GM18526 (cell line): ENCODE measurements around the gene ARHGDIA.

Source experiments
- POLR2A ChIP-seq: IDR thresholded peaks from 3 replicates; pipeline ENCODE4 v1.6.1; 2011; ENCODE audit not compliant: insufficient read length; ENCODE audit errors: extremely low read depth

The ARHGDIA gene

DNA sequence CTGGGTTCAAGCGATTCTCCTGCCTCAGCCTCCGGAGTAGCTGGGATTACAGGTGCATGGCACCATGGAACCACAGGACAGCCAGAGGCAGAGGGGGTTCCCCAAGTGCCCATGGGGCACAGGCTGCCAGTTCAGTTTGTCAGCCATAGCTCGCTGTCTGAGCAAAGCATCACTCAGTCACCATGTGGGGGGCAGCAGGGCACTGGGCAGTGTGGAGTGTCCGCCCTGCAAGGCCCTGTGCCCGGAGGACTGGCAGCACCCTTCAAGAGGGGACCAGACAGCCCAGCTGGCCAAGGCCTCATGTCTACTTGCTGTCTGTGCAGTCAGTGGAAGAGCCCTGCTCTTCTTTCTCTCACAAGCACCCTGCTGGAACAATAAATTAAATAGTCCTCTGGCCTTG lies 13.8 kb upstream of the ARHGDIA start:
- no peak for TF ChIP-seq POLR2A

DNA sequence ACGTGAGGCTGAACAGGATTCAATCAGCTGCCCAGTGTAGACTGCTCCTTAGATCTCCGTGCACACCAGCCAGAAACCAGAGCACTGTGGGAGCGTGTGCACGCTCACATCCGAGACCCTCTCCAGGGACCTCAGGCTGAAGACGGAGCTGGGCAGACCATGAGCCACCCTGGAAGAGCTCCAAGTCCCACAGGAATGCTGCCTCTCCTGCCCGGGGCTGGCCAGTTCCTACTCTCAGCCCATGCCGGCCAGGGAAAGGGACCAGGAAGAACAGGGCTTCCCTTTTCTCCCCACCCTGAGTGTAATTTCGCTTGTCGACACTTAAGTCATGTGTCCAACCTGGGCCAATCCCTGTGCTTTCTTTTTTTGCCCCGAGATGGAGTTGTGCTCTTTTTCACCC lies 13.4 kb upstream of the ARHGDIA start:
- no peak for TF ChIP-seq POLR2A

DNA sequence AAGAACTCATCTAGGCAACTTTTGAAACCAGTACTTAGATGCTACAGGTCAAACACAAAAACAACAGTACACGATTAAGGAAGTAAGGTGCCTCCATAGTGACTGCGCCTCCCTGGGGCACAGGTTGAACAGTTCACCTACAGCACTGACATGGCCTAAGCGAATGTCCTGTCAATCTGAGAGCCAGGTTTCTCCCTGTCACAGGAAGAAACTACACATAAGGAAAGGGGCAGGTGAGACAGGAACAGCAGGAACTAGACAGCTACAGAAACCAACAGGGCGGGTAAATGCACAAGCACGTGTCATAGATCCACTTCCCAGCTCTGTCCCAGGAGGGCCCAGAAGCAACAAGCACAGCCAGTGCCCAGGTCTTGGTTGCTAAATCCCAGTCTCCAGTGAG lies 8.0 kb upstream of the ARHGDIA start:
- TF ChIP-seq POLR2A, result no peak

DNA sequence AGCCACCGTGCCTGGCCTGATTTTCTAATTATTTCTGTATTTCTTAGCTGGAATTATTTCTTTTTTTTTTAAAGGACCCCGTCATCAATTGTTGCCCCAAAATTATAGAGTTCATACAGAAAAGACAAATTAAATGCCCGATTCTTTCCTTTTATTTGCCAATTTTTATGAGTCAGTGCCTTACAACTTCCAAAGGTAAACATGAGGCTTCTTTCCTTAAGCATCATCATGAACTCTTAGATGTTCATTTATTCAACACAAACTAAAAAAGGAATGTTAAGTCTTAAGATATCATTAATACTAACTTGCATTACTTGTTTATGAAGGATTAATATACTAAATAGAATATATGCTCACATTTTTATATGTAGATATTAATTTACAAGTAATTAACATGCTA lies 7.2 kb upstream of the ARHGDIA start:
- TF ChIP-seq POLR2A, result no peak

DNA sequence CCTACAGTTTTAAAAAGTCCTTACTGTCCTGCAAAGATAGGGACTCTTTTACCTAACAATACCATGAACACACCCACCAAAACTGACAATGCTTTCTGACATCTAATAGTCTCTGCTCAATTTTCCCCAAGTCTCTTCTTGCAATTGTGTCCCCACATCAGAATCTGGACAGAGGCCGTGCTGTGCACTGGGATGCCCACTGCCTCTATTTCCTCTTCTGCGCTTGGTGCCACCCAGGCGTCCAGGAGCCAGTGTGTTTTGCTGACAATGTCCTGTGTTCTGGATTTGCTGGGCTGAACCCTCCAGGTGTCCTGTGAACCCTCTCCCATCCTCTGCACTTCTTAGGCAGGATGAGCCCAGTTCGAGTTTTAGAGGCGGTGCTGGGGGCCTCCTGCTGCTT lies 6.4 kb upstream of the ARHGDIA start:
- no peak for TF ChIP-seq POLR2A

DNA sequence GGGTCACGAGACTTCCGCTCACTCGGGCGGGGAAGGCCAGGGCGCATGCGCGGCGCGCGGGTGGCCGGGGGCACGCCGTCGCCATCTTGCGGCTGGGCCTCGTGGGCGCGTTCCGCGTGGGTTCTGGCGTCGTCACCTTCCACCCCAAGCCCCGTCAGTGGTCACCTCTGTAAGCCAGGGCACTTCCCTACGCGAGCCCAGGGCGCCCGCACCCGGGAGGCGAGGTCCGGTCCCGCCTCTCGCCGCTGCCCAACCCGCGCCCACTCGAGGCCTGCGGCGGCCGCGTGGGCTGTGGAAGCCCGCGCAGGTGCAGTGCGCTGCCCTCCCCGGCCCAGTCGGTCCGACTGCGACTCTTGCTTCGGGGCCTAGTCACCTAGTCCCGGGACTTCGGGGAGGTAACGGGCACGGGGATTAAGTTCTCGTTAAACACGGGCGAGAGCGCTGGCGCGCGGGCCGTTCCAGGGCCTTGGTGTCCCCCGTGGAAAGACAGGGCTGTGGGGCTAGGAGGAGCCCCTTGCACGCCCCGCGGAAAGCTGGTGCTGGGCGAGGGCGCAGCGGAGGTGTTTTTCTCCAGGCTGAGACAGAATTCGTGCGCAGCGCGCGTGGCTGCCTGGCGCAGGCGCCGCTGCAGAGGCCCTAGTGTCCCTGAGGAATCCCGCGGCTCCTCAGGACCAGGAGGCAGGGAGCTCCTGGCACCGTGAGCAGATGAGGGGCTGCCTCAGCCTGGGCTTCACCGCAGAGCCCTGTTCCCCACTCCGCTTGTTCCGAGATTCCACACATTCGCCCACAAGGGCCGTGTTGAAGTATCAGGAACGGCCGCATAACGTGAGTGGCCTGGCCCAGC lies 472 bp upstream of the ARHGDIA start:
- TF ChIP-seq POLR2A, result peak; percentile 84

DNA sequence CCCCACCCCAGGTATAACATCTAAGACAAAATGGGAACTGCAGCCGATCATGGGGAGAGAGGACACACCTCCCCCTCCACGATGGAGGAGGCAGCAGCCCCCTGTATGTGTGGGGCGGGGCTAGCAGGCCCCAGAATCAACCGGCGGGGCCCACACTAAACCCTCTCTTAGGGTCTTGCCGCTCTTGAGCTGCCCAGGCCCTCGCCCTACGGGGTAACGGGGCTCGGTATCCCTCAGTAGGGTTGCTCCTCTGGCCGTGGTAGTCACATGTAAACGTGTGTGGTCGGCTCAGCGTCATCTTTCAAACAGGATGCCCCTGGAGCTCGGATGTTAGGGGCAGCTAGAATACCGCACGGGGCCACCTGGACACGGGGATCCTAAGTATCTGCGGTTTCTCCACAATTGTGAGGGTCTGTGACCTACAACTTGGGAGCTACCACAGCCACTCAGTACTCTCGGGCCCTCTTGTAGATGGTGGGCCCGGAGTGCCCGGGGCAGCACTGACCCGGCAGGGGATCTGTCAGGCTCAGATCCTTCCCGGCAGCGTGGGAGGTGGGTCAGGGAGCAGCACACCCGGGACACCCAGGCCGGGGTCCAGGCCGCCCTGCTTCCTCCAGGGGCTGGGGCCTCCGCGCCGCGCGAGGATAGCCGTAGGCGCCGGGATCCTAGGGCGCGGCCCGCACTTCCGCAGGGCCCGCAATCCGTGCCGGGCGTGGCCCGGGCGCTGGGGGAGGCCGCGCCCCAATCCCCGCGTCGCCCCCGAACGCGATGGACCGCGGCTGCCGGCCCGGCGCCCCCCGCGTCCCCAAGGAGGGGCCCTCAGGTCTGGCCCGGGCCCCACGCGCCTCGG lies 781 bp downstream of the ARHGDIA start:
- TF ChIP-seq POLR2A, result peak; percentile 25

DNA sequence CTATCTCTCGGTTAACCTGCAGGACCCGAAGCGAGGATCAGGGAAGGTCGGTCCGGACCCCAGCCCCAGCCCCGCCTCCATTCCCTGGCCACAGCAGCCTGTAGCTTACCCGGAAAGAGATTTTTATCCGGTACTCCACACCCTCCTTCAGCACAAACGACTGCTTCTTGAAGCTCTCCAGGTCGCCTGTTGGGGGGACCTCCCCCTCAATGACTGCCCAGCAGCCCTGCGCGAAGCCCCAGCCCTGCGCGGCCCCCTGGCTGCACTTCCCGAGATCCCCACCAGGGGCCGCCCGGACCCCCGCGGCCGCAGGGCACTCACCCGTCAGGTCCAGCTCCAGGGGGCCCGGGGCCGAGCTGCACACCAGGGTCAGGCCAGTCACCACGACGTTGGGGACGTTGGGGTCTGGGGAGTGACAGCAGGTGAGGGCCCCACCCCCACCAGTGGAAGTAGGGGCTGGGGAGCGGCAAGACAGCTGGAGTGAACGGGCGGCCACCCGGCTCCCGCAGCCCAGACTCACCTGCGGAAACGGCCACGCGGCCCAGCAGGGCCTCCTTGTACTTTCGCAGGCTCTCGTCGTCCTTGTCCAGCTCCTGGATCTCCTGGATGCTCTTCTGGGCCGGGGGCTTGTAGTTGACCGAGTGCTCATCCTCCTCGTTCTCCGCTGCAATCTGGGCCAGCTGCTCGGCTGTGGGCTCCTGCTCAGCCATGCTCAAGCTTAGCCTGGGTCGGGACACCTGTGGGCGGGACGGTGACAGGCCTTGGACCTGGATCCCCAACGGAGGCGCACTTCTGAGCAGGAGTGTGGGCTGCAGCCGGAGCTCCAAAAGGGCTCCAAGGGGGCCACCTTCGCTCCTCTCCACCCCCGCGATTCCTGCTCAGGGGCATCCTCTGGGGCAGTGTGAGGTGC lies 1.7 kb downstream of the ARHGDIA start:
- TF ChIP-seq POLR2A, result peak; percentile 32

DNA sequence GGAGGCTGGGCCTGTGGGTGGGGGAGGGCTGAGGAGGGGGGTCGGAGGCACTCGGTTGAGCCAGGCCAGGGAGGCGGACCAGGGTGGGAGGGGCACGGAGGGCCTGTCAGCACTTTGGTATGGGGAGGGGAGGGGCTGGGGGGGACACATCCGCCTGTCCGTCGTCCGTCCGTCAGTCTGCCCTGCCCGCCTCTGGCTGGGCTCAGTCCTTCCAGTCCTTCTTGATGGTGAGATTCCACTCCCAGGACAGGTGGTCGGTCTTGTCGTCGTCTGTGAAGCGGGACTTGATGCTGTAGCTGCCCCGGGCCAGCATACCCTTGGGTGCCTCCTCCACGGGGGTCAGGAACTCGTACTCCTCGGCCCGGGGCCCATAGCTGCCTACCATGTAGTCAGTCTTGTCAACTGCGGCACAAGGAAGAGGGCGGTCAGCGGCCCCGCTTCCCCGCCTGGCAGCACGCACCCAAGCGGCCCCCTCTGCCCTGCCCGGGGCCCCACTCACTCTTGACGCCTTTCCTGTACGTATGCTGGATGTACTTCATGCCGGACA lies 2.4 kb downstream of the ARHGDIA start:
- no peak for TF ChIP-seq POLR2A

DNA sequence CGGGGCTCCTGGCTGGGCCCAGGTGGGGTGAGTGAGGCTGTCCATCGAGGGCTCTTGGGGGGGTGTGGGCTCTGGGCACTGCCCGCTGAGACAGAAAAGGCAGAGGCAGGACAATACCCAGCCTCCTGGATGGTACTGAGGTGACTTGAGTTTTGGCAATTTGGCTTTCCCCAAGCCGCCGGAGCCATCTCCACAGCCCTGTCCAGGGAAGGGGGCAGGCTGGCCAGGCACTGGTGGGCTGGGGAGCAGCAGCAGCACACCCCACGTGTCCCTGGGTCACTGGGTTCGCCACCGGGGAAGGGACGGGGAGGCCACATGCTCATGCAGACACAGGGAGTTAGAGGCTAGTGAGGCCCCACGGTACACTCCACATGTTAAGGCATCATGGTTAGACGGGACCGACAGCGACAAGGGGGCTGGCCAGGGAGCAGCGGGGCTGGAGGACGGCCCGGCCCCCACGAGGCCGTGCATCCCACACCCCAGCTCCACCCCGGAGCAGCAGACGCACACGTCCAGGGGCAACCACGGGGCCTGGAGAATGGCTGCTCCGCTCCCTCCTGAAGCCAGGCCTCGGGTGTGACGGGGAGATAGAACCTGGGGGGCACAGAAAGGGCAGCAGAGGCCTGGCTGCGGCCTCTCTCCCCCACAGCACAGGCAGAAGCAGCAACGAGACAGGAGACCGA lies 3.0 kb downstream of the ARHGDIA start:
- no peak for TF ChIP-seq POLR2A

DNA sequence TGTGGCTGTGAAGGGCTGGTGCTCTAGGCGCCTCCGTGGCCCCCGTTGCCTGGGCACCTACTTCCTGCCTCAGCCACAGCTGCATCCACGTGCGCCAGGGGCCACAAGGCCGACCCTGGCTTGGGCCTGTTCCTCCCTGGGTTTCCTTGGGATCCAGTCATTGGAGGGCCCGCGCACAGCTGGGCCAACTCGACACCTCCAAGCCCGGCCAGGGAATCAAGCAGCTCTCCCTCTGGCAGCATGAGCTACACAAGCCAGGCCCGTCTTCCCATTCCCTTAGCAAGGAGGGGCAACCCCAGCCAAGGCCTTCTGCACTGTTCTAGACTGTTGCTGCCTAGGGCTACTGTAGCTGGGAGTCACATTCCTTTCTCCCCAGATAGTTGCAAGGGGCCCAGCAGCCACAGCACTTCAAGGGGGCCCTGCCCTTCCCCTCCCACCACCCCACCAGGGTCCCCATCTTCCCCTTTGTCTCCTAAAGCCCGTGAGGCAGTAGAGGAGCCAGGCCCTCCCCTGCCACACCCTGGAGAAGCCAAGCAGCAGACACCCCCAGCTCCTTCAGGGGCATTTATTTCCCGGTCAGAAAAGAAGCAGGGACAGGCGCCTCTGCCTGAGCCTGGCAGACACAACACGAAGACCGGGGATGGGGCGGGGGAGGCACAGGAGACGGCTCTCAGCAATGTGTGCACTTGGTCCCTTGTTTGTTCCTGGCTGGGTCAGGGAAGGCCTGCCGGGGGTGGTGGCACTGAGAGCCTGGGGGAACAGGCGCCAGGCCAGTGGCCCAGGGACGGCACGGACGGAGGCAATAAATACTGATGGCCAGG lies 3.8 kb downstream of the ARHGDIA start:
- TF ChIP-seq POLR2A, result peak; percentile 33

DNA sequence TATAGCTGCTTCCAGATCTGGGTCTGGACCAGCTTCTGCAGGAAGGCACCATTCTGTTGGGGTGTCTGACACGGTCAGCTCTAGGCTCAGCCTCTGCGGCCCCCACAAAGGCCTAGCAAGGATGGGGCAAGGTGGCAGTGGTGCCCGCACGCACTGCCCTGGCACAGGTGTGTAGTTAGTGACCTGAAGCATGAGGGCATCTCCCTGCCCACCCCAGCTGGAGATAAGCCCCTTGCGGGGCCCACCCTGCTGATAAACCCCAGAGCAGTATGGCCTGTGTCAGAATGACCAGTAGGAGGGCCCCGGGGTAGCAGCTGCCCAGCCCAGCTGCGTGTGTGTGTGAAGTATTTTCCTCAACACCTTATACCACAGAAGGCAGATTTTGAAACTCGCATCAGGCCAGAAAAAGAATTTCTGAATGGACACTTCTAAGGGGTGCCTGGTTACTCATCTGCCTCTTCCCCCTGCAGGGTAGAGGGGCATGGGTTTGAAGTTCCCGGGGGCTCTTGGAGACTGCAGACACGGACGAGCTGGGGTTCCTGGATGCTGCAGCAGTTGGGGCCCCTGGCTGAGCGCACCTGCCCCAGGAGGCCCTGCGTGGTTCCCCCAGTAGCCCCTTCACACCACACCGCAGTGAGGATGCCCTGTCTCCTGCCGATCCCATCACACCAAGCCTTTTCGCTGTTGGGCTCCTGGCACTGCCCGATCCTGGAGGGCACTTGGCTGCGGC lies 4.5 kb downstream of the ARHGDIA start:
- peak; percentile 49 for TF ChIP-seq POLR2A
